Pancreas (tissue), 10 donors: ENCODE data around the gene UIMC1. TPM values are rescaled to one million over a fixed set of nuclear protein-coding genes. Genes with fewer than 3 reads are reported as not detected.
A peak's percentile ranks its signal among the peaks of the same experiment; 100 is the strongest.
"Not testable (repeated sequence)": the region's sequence is repeated elsewhere in the genome, so short reads cannot be mapped to it uniquely, and the experiment has no call there.

Source experiments
- ATAC-seq, 4 donors: fragments of 200-7000 bp; cut with Tn5 transposase; one replicate each; pipeline versions ENCODE4 v1.8.0 to v1.9.1; 2020; ENCODE audit warnings: mild to moderate bottlenecking in 4 of 4, moderate library complexity in 4 of 4
- DNase-seq, 6 donors: peaks; one replicate each; pipeline ENCODE4 v3.0.0-alpha.2; 2020
- FAIRE-seq: peaks from 2 replicates; lab custom pipeline; 2012; peaks lifted over from hg19 to GRCh38; lab: Jason Lieb, UNC
- H3K27ac ChIP-seq, 4 donors: fragments of 200-600 bp; sonication (generic); 1 replicate in 3 of 4; 2 replicates in 1 of 4; pipeline versions ENCODE4 v1.5.0 to v1.8.0; 2020
- H3K27me3 ChIP-seq, 4 donors: fragments of 200-600 bp; one replicate each; pipeline ENCODE4 v1.8.0; 2021
- H3K36me3 ChIP-seq, 3 donors: fragments of 200-600 bp; sonication (generic) in 1 of 3; one replicate each; pipeline versions ENCODE4 v1.5.0 to v1.8.0; 2020 to 2021
- H3K4me1 ChIP-seq, 3 donors: fragments of 200-600 bp; one replicate each; pipeline ENCODE4 v1.8.0; 2021
- H3K4me3 ChIP-seq, 4 donors: fragments of 200-600 bp; sonication (generic) in 2 of 4; one replicate each; pipeline versions ENCODE4 v1.5.0 to v1.8.0; 2020 to 2021
- H3K9me3 ChIP-seq, 4 donors: fragments of 200-600 bp; one replicate each; pipeline ENCODE4 v1.8.0; 2021
- WGBS, 2 donors: extraction: QIAGEN DNeasy Blood & Tissue Kit; methylation state at CpG; one replicate each; pipeline ENCODE4 v1.1.7; 2013; 5-methylcytosine and 5-hydroxymethylcytosine counted together
- intact Hi-C, 3 donors: fragments of 100-400 bp; cut with DNase I; formaldehyde crosslinking; loops; one replicate each; pipeline versions ENCODE4 v1.11.1 to v1.14.2; 2022
- polyA plus RNA-seq, 2 donors: library from polyadenylated mRNA; stranded (reverse); fragments of 200-250 nt; gene quantifications; one replicate each; pipeline ENCODE4 v1.2.3, GENCODE V29; 2013
- total RNA-seq, 6 donors: library from RNA; stranded (reverse); fragmentation: NEBNext Ultra II Directional in 4 of 6; extraction: Animal tissue kit (Norgen Biotek cat#: 25700) in 4 of 6; gene quantifications; one replicate each; pipeline versions ENCODE4 v1.2.1 to v1.2.4, GENCODE V29; 2021 to 2023
- TF ChIP-seq, protein P1 (sequence below), 4 donors: fragments of 200-600 bp; sonication (generic) in 3 of 4; IDR thresholded peaks; one replicate each; pipeline versions ENCODE4 v1.5.0 to v1.8.0; 2021; ENCODE audit warnings: antibody characterized with exemption in 4 of 4
- donor health status: healthy with polysubstance abuse.
- donor health status: DM: no; HTN: no; CAD: no; lungs with moderate emphysema.
- donor health status: DM: no; HTN: no; CAD: no.
- donor health status: control.
- donor health status: control.
- donor health status: Bipolar disorder and iron deficiency.
- donor health status: DM: yes; HTN: yes; CAD: no.
- donor health status: DM: no; HTN: no; CAD: no.
- donor health status: DM: no; HTN: no; CAD: no.
- donor health status: DM: yes; HTN: yes; CAD: no.

Gene UIMC1
- total and polyA plus RNA-seq, 8 donors = 19.9 to 29.5 (median 23.0) TPM

DNA sequence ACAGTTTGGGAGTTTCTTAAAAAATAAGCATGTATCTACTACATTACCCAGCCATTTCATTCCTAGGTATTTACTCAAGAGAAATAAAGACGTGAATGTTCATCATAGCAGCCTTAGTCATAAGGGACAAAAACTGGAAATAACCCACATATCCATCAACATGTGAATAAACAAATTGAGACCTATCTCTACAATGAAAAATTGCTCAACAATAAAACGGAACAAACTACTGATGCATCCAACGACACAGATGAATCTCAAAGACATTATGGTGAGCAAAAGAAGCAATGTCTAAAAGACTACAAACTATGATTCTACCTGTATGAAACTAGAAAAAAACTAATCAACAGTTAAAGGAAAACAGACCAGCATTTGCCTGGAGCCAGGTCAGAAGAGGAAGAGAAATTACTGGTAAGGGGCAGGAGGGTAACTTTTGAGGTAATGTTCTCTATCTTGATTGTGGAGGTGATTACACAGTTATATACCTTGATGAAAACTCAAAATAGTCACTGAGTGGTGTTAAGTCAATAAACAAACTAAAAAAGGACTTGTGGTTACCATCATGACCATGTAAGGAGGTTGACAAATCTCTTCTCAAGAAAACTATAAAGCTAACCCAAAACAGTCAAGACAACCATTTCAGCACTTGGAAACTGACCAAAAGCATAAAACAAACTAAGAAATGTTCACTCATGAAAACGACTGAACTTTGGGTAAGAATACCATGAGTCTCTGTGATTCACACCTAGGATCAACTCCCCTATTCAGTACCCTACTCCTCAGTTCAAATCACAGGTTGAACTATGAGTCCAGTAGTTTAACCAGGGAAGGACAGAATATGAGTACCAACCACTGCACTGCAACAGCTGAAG lies 10.4 kb downstream of the UIMC1 start:
- WGBS, 2 donors = 26 to 30% methylated on average over 4 of the region's 4 CpGs
- intact Hi-C loops = no loop called here
- DNase-seq (no peak), ATAC-seq (peak in 1 of 4 donors; percentile 14), FAIRE-seq (no peak)
- Histone ChIP-seq H3K27me3 (no peaks in the 10 kb centered on the region), H3K27ac (peak overlapping the region in 2 of 4 donors; percentile 53 to 82), H3K4me1 (peaks cover 3 to 8% (median 5%) of the 10 kb centered on the region in 3 donors), H3K4me3 (no peak overlapping the region), H3K9me3 (no peaks in the 10 kb centered on the region), H3K36me3 (no peaks in the 10 kb centered on the region)
- TF ChIP-seq, protein P1, sequence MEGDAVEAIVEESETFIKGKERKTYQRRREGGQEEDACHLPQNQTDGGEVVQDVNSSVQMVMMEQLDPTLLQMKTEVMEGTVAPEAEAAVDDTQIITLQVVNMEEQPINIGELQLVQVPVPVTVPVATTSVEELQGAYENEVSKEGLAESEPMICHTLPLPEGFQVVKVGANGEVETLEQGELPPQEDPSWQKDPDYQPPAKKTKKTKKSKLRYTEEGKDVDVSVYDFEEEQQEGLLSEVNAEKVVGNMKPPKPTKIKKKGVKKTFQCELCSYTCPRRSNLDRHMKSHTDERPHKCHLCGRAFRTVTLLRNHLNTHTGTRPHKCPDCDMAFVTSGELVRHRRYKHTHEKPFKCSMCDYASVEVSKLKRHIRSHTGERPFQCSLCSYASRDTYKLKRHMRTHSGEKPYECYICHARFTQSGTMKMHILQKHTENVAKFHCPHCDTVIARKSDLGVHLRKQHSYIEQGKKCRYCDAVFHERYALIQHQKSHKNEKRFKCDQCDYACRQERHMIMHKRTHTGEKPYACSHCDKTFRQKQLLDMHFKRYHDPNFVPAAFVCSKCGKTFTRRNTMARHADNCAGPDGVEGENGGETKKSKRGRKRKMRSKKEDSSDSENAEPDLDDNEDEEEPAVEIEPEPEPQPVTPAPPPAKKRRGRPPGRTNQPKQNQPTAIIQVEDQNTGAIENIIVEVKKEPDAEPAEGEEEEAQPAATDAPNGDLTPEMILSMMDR (IDR thresholded peaks at IDR 0.05) = no peak

DNA sequence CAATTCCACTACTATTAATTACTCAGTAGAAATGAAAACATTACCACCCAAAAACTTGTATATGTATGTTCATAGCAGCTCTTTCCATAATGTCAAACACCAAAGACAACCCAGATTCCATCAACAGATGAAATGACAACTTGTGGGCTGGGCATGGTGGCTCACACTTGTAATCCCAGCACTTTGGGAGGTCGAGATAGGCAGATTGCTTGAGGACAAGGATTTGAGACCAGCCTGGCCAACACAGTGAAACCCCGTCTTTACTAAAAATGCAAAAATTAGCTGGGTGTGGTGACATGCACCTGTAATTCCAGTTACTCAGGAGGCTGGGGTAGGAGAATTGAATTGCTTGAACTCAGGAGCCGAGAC lies 11.5 kb downstream of the UIMC1 start:
- FAIRE-seq (no peak), ATAC-seq (peak in 3 of 4 donors; percentile 4 to 13 (median 5)), DNase-seq (no peak)
- no peaks in the 10 kb centered on the region for H3K36me3 ChIP-seq
- TF ChIP-seq, protein P1 (IDR thresholded peaks at IDR 0.05) = no peak
- intact Hi-C loops = no loop called here
- no peaks in the 10 kb centered on the region for H3K27me3 ChIP-seq
- WGBS, 2 donors = 64 to 78% methylated on average over 3 of the region's 3 CpGs
- H3K9me3 ChIP-seq = no peaks in the 10 kb centered on the region
- peak overlapping the region in 2 of 4 donors; percentile 53 to 82 for H3K27ac ChIP-seq
- H3K4me3 ChIP-seq = no peak overlapping the region
- peaks cover 3 to 8% (median 5%) of the 10 kb centered on the region in 3 donors for H3K4me1 ChIP-seq

DNA sequence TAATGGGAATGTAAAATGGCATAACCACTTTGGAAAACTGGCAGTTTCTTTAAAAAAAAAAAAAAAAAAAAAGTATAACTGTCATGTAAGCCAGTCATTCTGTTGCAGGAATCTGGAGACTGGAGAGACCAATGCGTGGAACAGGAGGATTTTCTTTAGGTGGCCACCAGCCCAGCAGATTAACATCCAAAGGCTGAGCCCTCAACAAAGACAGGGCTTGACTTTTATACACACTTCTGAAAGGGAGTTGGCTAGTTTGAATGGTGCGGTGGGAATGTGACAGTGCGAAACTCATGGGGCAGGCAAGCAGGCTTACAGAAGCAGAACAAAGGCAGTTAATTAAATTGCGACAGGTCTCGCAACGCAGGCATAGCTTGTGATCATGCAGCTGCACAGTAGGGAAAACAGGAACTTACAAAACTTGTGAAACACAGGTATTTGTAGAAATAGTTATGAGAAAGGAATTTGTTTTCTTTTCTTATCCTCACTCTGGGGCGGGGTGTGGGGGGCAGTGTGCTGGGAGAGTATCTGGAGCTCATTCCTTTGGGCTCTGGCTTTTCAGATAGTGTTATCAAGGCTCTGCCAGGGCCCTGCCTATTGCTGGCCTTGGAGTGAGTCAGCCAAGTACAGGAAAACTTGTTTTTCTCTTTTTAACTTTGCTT lies 12.0 kb downstream of the UIMC1 start:
- intact Hi-C loops = no loop called here
- FAIRE-seq = no peak
- H3K4me3 ChIP-seq = no peak overlapping the region
- H3K27me3 ChIP-seq = no peaks in the 10 kb centered on the region
- ATAC-seq = peak; percentile 78 to 91 (median 88)
- H3K36me3 ChIP-seq = no peaks in the 10 kb centered on the region
- H3K9me3 ChIP-seq = no peaks in the 10 kb centered on the region
- 24 to 25% methylated on average over 7 of the region's 7 CpGs for WGBS, 2 donors
- H3K4me1 ChIP-seq = peaks cover 3 to 8% (median 5%) of the 10 kb centered on the region in 3 donors
- TF ChIP-seq, protein P1 (IDR thresholded peaks at IDR 0.05) = no peak
- H3K27ac ChIP-seq = peak overlapping the region in 2 of 4 donors; percentile 53 to 82
- DNase-seq = peak in 5 of 6 donors; percentile 36 to 69 (median 53)

DNA sequence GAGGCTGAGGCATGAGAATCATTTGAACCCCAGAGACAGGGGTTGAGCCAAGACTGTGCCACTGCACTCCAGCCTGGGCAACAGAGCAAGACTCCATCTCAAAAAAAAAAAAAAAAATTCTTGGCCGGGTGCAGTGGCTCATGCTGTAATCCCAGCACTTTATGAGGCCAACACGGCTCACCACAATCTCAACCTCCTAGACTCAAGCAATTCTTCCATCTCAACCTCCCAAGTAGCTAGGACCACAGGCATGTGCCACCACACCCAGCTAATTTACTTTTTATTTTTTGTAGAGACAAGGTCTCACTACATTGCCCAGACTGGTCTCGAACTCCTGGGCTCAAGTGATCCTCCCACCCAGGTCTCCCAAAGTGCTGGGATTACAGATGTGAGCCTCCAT lies 13.5 kb downstream of the UIMC1 start:
- H3K27ac ChIP-seq, ATAC-seq, FAIRE-seq, H3K4me3 ChIP-seq, H3K4me1 ChIP-seq, H3K27me3 ChIP-seq, intact Hi-C loops, DNase-seq, H3K36me3 ChIP-seq, H3K9me3 ChIP-seq: not testable (repeated sequence)
- WGBS, 2 donors = 94 to 95% methylated on average over 3 of the region's 3 CpGs

DNA sequence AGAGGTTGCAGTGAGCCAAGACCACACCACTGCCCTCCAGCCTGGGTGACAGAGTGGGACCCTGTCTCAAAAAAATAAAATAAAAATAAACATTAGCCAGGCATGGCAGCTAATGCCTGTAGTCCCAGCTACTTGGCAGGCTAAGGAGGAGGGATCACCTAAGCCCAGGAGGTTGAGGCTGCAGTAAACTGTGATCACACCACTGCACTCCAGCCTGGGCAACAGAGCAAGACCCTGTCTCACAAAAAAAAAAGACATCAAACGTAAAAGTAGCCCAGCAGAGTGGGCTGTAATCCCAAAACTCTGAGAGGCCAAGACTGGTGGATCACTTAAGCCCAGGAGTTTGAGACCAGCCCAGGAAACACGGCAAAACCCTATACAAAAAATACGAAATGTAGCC lies 19.0 kb downstream of the UIMC1 start:
- WGBS, 2 donors = 93 to 97% methylated on average over 3 of the region's 3 CpGs
- Histone ChIP-seq H3K27me3 (no peaks in the 10 kb centered on the region), H3K9me3 (no peaks in the 10 kb centered on the region), H3K36me3 (no peaks in the 10 kb centered on the region), H3K27ac (no peak overlapping the region), H3K4me3 (no peak overlapping the region), H3K4me1 (no peaks in the 10 kb centered on the region)
- ATAC-seq (no peak), FAIRE-seq (no peak), DNase-seq (no peak)
- intact Hi-C loops = no loop called here
- TF ChIP-seq, protein P1 (IDR thresholded peaks at IDR 0.05) = no peak
